ENCODE data around the gene SLAMF1.

SLAMF1 gene

GRCh38 chr1:160646180-160646579 lies 664 bp downstream of the SLAMF1 start:
- Histone ChIP-seq H3K4me3 (ENCODE audit: low read length) (no peak overlapping the region), H3K27me3 (ENCODE audit: insufficient read depth, low read length) (no peaks in the 10 kb centered on the region), H3K36me3 (ENCODE audit: insufficient read depth, low read length) (no peaks in the 10 kb centered on the region), H3K4me1 (ENCODE audit: insufficient read depth, low read length) (peaks cover 2% of the 10 kb centered on the region), H3K9me3 (ENCODE audit: insufficient read depth, low read depth, low read length) (no peaks in the 10 kb centered on the region), H3K9ac (ENCODE audit: low read depth, low read length) (no peak overlapping the region), H3K27ac (ENCODE audit: low read depth, low read length) (no peak overlapping the region)
- 93% methylated on average over 1 of the region's 1 CpG for WGBS

- H3K4me3 ChIP-seq (ENCODE audit: low read length) = no peak overlapping the region
- H3K27ac ChIP-seq (ENCODE audit: low read depth, low read length) = no peak overlapping the region
- H3K9me3 ChIP-seq (ENCODE audit: insufficient read depth, low read depth, low read length) = no peaks in the 10 kb centered on the region
- 94% methylated on average over 13 of the region's 13 CpGs for WGBS
- H3K36me3 ChIP-seq (ENCODE audit: insufficient read depth, low read length) = no peaks in the 10 kb centered on the region
- H3K4me1 ChIP-seq (ENCODE audit: insufficient read depth, low read length) = no peaks in the 10 kb centered on the region
- no peaks in the 10 kb centered on the region for H3K27me3 ChIP-seq (ENCODE audit: insufficient read depth, low read length)
- no peak overlapping the region for H3K9ac ChIP-seq (ENCODE audit: low read depth, low read length)
These were observed 1.3 kb downstream of the SLAMF1 start for GRCh38 chr1:160645386-160646130.

- Histone ChIP-seq H3K27me3 (ENCODE audit: insufficient read depth, low read length) (no peaks in the 10 kb centered on the region), H3K27ac (ENCODE audit: low read depth, low read length) (no peak overlapping the region), H3K9ac (ENCODE audit: low read depth, low read length) (no peak overlapping the region), H3K36me3 (ENCODE audit: insufficient read depth, low read length) (no peaks in the 10 kb centered on the region), H3K4me1 (ENCODE audit: insufficient read depth, low read length) (no peaks in the 10 kb centered on the region), H3K9me3 (ENCODE audit: insufficient read depth, low read depth, low read length) (no peaks in the 10 kb centered on the region), H3K4me3 (ENCODE audit: low read length) (no peak overlapping the region)
These were observed 2.4 kb downstream of the SLAMF1 start for GRCh38 chr1:160644399-160644798.

GRCh38 chr1:160643138-160643537 lies 3.7 kb downstream of the SLAMF1 start:
- Histone ChIP-seq H3K9ac (ENCODE audit: low read depth, low read length) (no peak overlapping the region), H3K4me3 (ENCODE audit: low read length) (no peak overlapping the region), H3K9me3 (ENCODE audit: insufficient read depth, low read depth, low read length) (no peaks in the 10 kb centered on the region), H3K27ac (ENCODE audit: low read depth, low read length) (no peak overlapping the region), H3K27me3 (ENCODE audit: insufficient read depth, low read length) (no peaks in the 10 kb centered on the region), H3K36me3 (ENCODE audit: insufficient read depth, low read length) (no peaks in the 10 kb centered on the region), H3K4me1 (ENCODE audit: insufficient read depth, low read length) (peaks cover 1% of the 10 kb centered on the region; the same call in 1 of the 2 replicates)
- 86% methylated on average over 4 of the region's 5 CpGs for WGBS

GRCh38 chr1:160642281-160642644 lies 4.6 kb downstream of the SLAMF1 start:
- Histone ChIP-seq H3K4me3 (ENCODE audit: low read length) (no peak overlapping the region), H3K9me3 (ENCODE audit: insufficient read depth, low read depth, low read length) (no peaks in the 10 kb centered on the region), H3K27ac (ENCODE audit: low read depth, low read length) (no peak overlapping the region), H3K27me3 (ENCODE audit: insufficient read depth, low read length) (no peaks in the 10 kb centered on the region), H3K36me3 (ENCODE audit: insufficient read depth, low read length) (no peaks in the 10 kb centered on the region), H3K9ac (ENCODE audit: low read depth, low read length) (no peak overlapping the region), H3K4me1 (ENCODE audit: insufficient read depth, low read length) (peaks cover 6% of the 10 kb centered on the region; the same call in 1 of the 2 replicates)
- WGBS = 93% methylated on average over 2 of the region's 2 CpGs

- 95% methylated on average over 4 of the region's 8 CpGs for WGBS
- H3K4me1 ChIP-seq (ENCODE audit: insufficient read depth, low read length) = peaks cover 6% of the 10 kb centered on the region; the same call in 1 of the 2 replicates
- H3K27ac ChIP-seq (ENCODE audit: low read depth, low read length) = no peak overlapping the region
- H3K4me3 ChIP-seq (ENCODE audit: low read length) = no peak overlapping the region
- no peaks in the 10 kb centered on the region for H3K36me3 ChIP-seq (ENCODE audit: insufficient read depth, low read length)
- H3K9me3 ChIP-seq (ENCODE audit: insufficient read depth, low read depth, low read length) = no peaks in the 10 kb centered on the region
- no peaks in the 10 kb centered on the region for H3K27me3 ChIP-seq (ENCODE audit: insufficient read depth, low read length)
- H3K9ac ChIP-seq (ENCODE audit: low read depth, low read length) = no peak overlapping the region
These were observed 5.2 kb downstream of the SLAMF1 start for GRCh38 chr1:160641323-160642280.

GRCh38 chr1:160640359-160641123 lies 6.3 kb downstream of the SLAMF1 start:
- Histone ChIP-seq H3K4me3 (ENCODE audit: low read length) (no peak overlapping the region), H3K27me3 (ENCODE audit: insufficient read depth, low read length) (no peaks in the 10 kb centered on the region), H3K4me1 (ENCODE audit: insufficient read depth, low read length) (peaks cover 6% of the 10 kb centered on the region; the same call in 1 of the 2 replicates), H3K9ac (ENCODE audit: low read depth, low read length) (no peak overlapping the region), H3K9me3 (ENCODE audit: insufficient read depth, low read depth, low read length) (no peaks in the 10 kb centered on the region), H3K36me3 (ENCODE audit: insufficient read depth, low read length) (no peaks in the 10 kb centered on the region), H3K27ac (ENCODE audit: low read depth, low read length) (no peak overlapping the region)
- WGBS = 96% methylated on average over 2 of the region's 2 CpGs

- 92% methylated on average over 3 of the region's 3 CpGs for WGBS
These were observed 7.2 kb downstream of the SLAMF1 start for GRCh38 chr1:160639652-160640051.

GRCh38 chr1:160638926-160639325 lies 7.9 kb downstream of the SLAMF1 start:
- H3K36me3 ChIP-seq (ENCODE audit: insufficient read depth, low read length) = no peaks in the 10 kb centered on the region
- no peak overlapping the region for H3K27ac ChIP-seq (ENCODE audit: low read depth, low read length)
- no peak overlapping the region for H3K4me3 ChIP-seq (ENCODE audit: low read length)
- H3K4me1 ChIP-seq (ENCODE audit: insufficient read depth, low read length) = peaks cover 6% of the 10 kb centered on the region; the same call in 1 of the 2 replicates
- no peaks in the 10 kb centered on the region for H3K9me3 ChIP-seq (ENCODE audit: insufficient read depth, low read depth, low read length)
- 93% methylated on average over 6 of the region's 6 CpGs for WGBS
- H3K9ac ChIP-seq (ENCODE audit: low read depth, low read length) = no peak overlapping the region
- H3K27me3 ChIP-seq (ENCODE audit: insufficient read depth, low read length) = no peaks in the 10 kb centered on the region

More at GRCh38 chr1:160639652-160640051, 7.2 kb downstream of the SLAMF1 start:
- Histone ChIP-seq H3K4me3 (ENCODE audit: low read length) (no peak overlapping the region), H3K27ac (ENCODE audit: low read depth, low read length) (no peak overlapping the region), H3K9me3 (ENCODE audit: insufficient read depth, low read depth, low read length) (no peaks in the 10 kb centered on the region), H3K9ac (ENCODE audit: low read depth, low read length) (no peak overlapping the region), H3K27me3 (ENCODE audit: insufficient read depth, low read length) (no peaks in the 10 kb centered on the region), H3K36me3 (ENCODE audit: insufficient read depth, low read length) (no peaks in the 10 kb centered on the region), H3K4me1 (ENCODE audit: insufficient read depth, low read length) (peaks cover 6% of the 10 kb centered on the region; the same call in 1 of the 2 replicates)

- WGBS = 86% methylated on average over 3 of the region's 3 CpGs
- Histone ChIP-seq H3K27me3 (ENCODE audit: insufficient read depth, low read length) (no peaks in the 10 kb centered on the region), H3K9ac (ENCODE audit: low read depth, low read length) (no peak overlapping the region), H3K4me1 (ENCODE audit: insufficient read depth, low read length) (peaks cover 6% of the 10 kb centered on the region; the same call in 1 of the 2 replicates), H3K36me3 (ENCODE audit: insufficient read depth, low read length) (no peaks in the 10 kb centered on the region), H3K9me3 (ENCODE audit: insufficient read depth, low read depth, low read length) (no peaks in the 10 kb centered on the region), H3K4me3 (ENCODE audit: low read length) (no peak overlapping the region), H3K27ac (ENCODE audit: low read depth, low read length) (no peak overlapping the region)
These were observed 8.3 kb downstream of the SLAMF1 start for GRCh38 chr1:160638540-160638857.

Data from HUES64 (cell line).